ENCODE data around the gene MICAL1. TPM values are rescaled to one million over a fixed set of nuclear protein-coding genes. Genes with fewer than 3 reads are reported as not detected.
"Not testable (repeated sequence)": the region's sequence is repeated elsewhere in the genome, so short reads cannot be mapped to it uniquely, and the experiment has no call there.

MICAL1 gene
- total RNA-seq, 5 donors from 2014 or later (not counting 1 experiment from before 2014, with no cell fraction given) = 81.9 to 108 (median 89.5) TPM

DNA sequence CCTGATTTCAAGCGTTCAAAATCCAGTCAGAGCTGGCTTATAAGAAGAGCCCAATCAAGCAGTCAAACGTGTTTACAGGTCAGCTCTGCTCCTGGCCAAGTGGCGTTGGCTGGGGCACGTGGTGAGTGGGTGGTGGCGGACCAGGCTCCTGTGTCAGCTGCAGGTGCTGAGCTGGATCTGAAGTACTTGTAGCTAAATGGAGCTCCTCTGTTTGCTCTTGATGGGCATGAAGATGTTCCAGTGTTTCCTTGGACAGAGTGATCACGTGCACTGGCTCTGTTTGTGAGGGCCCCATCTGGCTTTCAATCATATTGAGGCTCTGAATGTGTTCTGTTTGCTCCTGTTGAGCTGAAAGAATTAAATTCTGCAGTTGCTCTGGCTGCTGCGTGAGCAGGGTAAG, 10.2 kb upstream of the MICAL1 start:
- H3K36me3 ChIP-seq (ENCODE audit: control insufficient read depth in 2 of 2, extremely low read depth in 1 of 2, insufficient read depth in 1 of 2, low read length in 1 of 2) = peaks cover 4 to 84% of the 10 kb centered on the region in 2 donors
- H3K4me3 ChIP-seq (ENCODE audit: control insufficient read depth in 1 of 2, extremely low read depth in 1 of 2, low read length in 1 of 2) = no peak overlapping the region
- Mint-ChIP-seq H3K9me3 (no peaks in the 10 kb centered on the region), H3K27ac (peak overlapping the region; percentile 59 to 62), H3K4me1 (peaks cover 44 to 62% (median 60%) of the 10 kb centered on the region in 3 donors), H3K27me3 (no peaks in the 10 kb centered on the region), H3K36me3 (peaks cover 73% of the 10 kb centered on the region), H3K4me3 (no peak overlapping the region)
- no peak for DNase-seq
- no peak overlapping the region for H3K27ac ChIP-seq (ENCODE audit: low read length)
- WGBS (ENCODE audit: insufficient coverage) = 91% methylated on average over 7 of the region's 7 CpGs
- H3K4me1 ChIP-seq (ENCODE audit: control insufficient read depth in 1 of 2, extremely low read depth in 1 of 2, insufficient read depth in 2 of 2, low read length in 2 of 2) = peaks cover 0 to 4% of the 10 kb centered on the region in 2 experiments
- no peak for ATAC-seq (replicated peaks in 1 of 4)
- H3K9me3 ChIP-seq = no peaks in the 10 kb centered on the region
- H3K27me3 ChIP-seq (replicated peaks in 1 of 2; ENCODE audit: control insufficient read depth in 2 of 2, extremely low read depth in 1 of 2, insufficient read depth in 2 of 2, low read length in 1 of 2) = no peaks in the 10 kb centered on the region
- POLR2A ChIA-PET = no interaction called here
- CTCF ChIA-PET = interaction anchor here in 1 of 2 donors (0.6 kb wide), 1 partner anchor 40 kb away, joined by 3 read pairs; no protein-coding TSS in a partner anchor

GRCh38 chr6:109461733-109462526, 6.4 kb upstream of the MICAL1 start:
- no peak overlapping the region for H3K27ac ChIP-seq (ENCODE audit: low read length)
- DNase-seq (no peak), ATAC-seq (replicated peaks in 1 of 4) (no peak)
- ChIA-PET CTCF (interaction anchor here in 1 of 2 donors (0.5 to 0.6 kb wide), 2 partner anchors 16 to 48 kb away, joined by 3 to 4 read pairs; no protein-coding TSS in a partner anchor), POLR2A (no interaction called here)
- H3K36me3 Mint-ChIP-seq = peaks cover 36% of the 10 kb centered on the region
- H3K4me1 ChIP-seq (ENCODE audit: control insufficient read depth in 1 of 2, extremely low read depth in 1 of 2, insufficient read depth in 2 of 2, low read length in 2 of 2) = peaks cover 13 to 27% of the 10 kb centered on the region in 2 experiments
- H3K27ac Mint-ChIP-seq = peak overlapping the region; percentile 66 to 68
- no CpG with 5 or more reads among the region's 1 CpG for WGBS (ENCODE audit: insufficient coverage)
- H3K9me3 Mint-ChIP-seq = no peaks in the 10 kb centered on the region
- peaks cover 3 to 49% of the 10 kb centered on the region in 2 donors for H3K36me3 ChIP-seq (ENCODE audit: control insufficient read depth in 2 of 2, extremely low read depth in 1 of 2, insufficient read depth in 1 of 2, low read length in 1 of 2)
- no peak overlapping the region for H3K4me3 Mint-ChIP-seq
- H3K4me1 Mint-ChIP-seq = peaks cover 51 to 70% (median 66%) of the 10 kb centered on the region in 3 donors
- no peaks in the 10 kb centered on the region for H3K9me3 ChIP-seq
- no peaks in the 10 kb centered on the region for H3K27me3 Mint-ChIP-seq
- no peaks in the 10 kb centered on the region for H3K27me3 ChIP-seq (replicated peaks in 1 of 2; ENCODE audit: control insufficient read depth in 2 of 2, extremely low read depth in 1 of 2, insufficient read depth in 2 of 2, low read length in 1 of 2)
- no peak overlapping the region for H3K4me3 ChIP-seq (ENCODE audit: control insufficient read depth in 1 of 2, extremely low read depth in 1 of 2, low read length in 1 of 2)

GRCh38 chr6:109461205-109461604, 5.6 kb upstream of the MICAL1 start:
- DNase-seq; H3K27ac ChIP-seq (ENCODE audit: low read length); POLR2A ChIA-PET; H3K27me3 ChIP-seq (replicated peaks in 1 of 2; ENCODE audit: control insufficient read depth in 2 of 2, extremely low read depth in 1 of 2, insufficient read depth in 2 of 2, low read length in 1 of 2); H3K9me3 Mint-ChIP-seq; H3K27me3 Mint-ChIP-seq; H3K4me3 ChIP-seq (ENCODE audit: control insufficient read depth in 1 of 2, extremely low read depth in 1 of 2, low read length in 1 of 2); H3K9me3 ChIP-seq; H3K4me3 Mint-ChIP-seq; ATAC-seq (replicated peaks in 1 of 4): not testable (repeated sequence)
- Mint-ChIP-seq H3K27ac (peak overlapping the region in 1 of 2 donors; percentile 68), H3K36me3 (peaks cover 35% of the 10 kb centered on the region), H3K4me1 (peaks cover 56 to 77% (median 73%) of the 10 kb centered on the region in 3 donors)
- CTCF ChIA-PET = interaction anchor here in 1 of 2 donors (0.5 to 1.6 kb wide), 3 partner anchors 17 to 47 kb away, joined by 3 to 6 read pairs (median 4); no protein-coding TSS in a partner anchor
- Histone ChIP-seq H3K36me3 (ENCODE audit: control insufficient read depth in 2 of 2, extremely low read depth in 1 of 2, insufficient read depth in 1 of 2, low read length in 1 of 2) (peaks cover 3 to 42% of the 10 kb centered on the region in 2 donors), H3K4me1 (ENCODE audit: control insufficient read depth in 1 of 2, extremely low read depth in 1 of 2, insufficient read depth in 2 of 2, low read length in 2 of 2) (peaks cover 15 to 34% of the 10 kb centered on the region in 2 experiments)
- no CpG with 5 or more reads among the region's 1 CpG for whole genome bisulfite sequencing (ENCODE audit: insufficient coverage)

DNA sequence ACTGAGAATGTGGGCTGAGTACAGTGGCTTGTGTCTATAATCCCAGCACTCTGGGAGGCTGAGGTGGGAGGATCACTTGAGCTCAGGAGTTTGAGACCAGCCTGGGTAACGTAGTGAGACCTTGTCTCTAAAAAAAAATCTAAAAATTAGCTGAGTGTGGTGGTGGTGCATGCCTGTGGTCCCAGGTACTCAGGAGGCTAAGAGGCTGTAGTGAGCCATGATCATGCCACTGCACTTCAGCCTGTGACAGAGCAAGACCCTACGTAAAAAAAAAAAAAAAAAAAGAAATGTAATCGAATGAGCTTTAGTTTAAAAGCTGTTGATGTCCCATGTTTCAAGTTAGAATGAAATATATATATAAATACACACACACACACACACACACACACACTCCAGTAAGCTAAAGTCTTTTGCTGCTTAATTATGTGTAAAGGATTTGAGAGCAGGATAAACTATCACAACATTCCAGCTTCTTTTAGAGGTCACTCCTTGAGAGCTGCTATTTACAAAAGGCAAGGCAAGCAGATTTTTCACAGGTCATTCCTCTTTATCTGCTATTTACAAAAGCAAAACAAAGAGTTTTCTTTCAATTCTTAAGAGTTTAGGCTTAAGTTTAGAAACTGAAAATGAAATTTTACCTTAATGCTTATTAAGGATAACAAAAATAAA, 4.7 kb upstream of the MICAL1 start:
- CTCF ChIA-PET = interaction anchor here (0.6 to 1.6 kb wide), 9 partner anchors 19 to 1603 kb away, joined by 3 to 6 read pairs (median 3); no protein-coding TSS in a partner anchor
- peaks cover 26% of the 10 kb centered on the region for H3K36me3 Mint-ChIP-seq

DNA sequence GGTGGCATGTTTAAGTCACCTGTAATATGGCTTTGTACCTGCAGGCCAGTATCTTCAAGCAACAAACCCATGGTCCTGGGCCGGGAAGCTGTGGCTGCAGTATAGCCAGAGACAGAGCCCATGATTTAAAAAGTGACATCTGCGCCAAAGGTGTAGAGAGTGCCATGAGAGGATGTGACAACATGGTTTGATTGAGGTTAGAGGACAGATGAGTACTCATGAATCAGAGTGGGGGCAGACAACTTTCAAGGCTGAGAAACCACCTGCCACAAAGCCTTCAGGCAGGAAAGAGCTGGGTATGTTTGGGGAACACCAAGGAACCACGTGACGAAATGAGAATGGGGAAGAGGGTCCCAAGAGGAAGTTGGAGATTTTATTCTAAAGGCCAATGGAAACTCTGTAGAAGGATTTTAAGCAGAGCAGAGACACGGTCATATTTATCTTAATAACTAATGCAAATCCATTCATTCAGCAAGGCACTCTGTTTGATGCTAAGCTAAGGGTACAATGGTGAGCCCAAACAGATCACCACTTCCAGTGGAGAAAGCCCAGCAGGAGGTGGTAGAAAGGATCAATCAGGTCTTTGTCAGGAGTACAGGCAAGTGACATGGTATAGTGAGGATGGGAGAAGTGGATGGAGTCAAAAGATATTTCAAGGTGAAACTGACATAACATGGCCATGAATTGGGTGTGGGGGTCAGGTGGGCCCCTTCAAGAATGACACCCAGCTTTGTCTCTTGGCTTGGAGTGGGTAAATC, 3.4 kb upstream of the MICAL1 start:
- ATAC-seq (replicated peaks in 1 of 4) = peak; percentile 37 to 51 (median 39)
- H3K4me3 Mint-ChIP-seq = no peak overlapping the region
- WGBS (ENCODE audit: insufficient coverage) = 15% methylated on average over 2 of the region's 5 CpGs

More for the DNA sequence above, 4.7 kb upstream of the MICAL1 start:
- H3K27me3 ChIP-seq (replicated peaks in 1 of 2; ENCODE audit: control insufficient read depth in 2 of 2, extremely low read depth in 1 of 2, insufficient read depth in 2 of 2, low read length in 1 of 2) = no peaks in the 10 kb centered on the region
- Mint-ChIP-seq H3K4me3 (no peak overlapping the region), H3K4me1 (peaks cover 48 to 68% (median 66%) of the 10 kb centered on the region in 3 donors), H3K27me3 (no peaks in the 10 kb centered on the region), H3K9me3 (no peaks in the 10 kb centered on the region), H3K27ac (peak overlapping the region; percentile 71 to 82)
- DNase-seq (no peak), ATAC-seq (replicated peaks in 1 of 4) (no peak)
- H3K4me1 ChIP-seq (ENCODE audit: control insufficient read depth in 1 of 2, extremely low read depth in 1 of 2, insufficient read depth in 2 of 2, low read length in 2 of 2) = peaks cover 15 to 35% of the 10 kb centered on the region in 2 experiments
- no peaks in the 10 kb centered on the region for H3K9me3 ChIP-seq
- WGBS (ENCODE audit: insufficient coverage) = 100% methylated on average over 1 of the region's 3 CpGs
- POLR2A ChIA-PET = interaction anchor here (0.5 to 1.3 kb wide), 9 partner anchors 11 to 754 kb away, joined by 3 to 9 read pairs (median 3); partner anchors contain the start of gene ZBTB24 (in 2 of the 2)
- no peak overlapping the region for H3K27ac ChIP-seq (ENCODE audit: low read length)
- H3K4me3 ChIP-seq (ENCODE audit: control insufficient read depth in 1 of 2, extremely low read depth in 1 of 2, low read length in 1 of 2) = no peak overlapping the region
- H3K36me3 ChIP-seq (ENCODE audit: control insufficient read depth in 2 of 2, extremely low read depth in 1 of 2, insufficient read depth in 1 of 2, low read length in 1 of 2) = peaks cover 0 to 33% of the 10 kb centered on the region in 2 donors

More for the DNA sequence above, 3.4 kb upstream of the MICAL1 start:
- Histone ChIP-seq H3K4me1 (ENCODE audit: control insufficient read depth in 1 of 2, extremely low read depth in 1 of 2, insufficient read depth in 2 of 2, low read length in 2 of 2) (peaks cover 21 to 43% of the 10 kb centered on the region in 2 experiments), H3K9me3 (no peaks in the 10 kb centered on the region), H3K4me3 (ENCODE audit: control insufficient read depth in 1 of 2, extremely low read depth in 1 of 2, low read length in 1 of 2) (no peak overlapping the region), H3K27me3 (replicated peaks in 1 of 2; ENCODE audit: control insufficient read depth in 2 of 2, extremely low read depth in 1 of 2, insufficient read depth in 2 of 2, low read length in 1 of 2) (no peaks in the 10 kb centered on the region), H3K27ac (ENCODE audit: low read length) (peak overlapping the region; percentile 50), H3K36me3 (ENCODE audit: control insufficient read depth in 2 of 2, extremely low read depth in 1 of 2, insufficient read depth in 1 of 2, low read length in 1 of 2) (peaks cover 0 to 23% of the 10 kb centered on the region in 2 donors)
- H3K9me3 Mint-ChIP-seq = no peaks in the 10 kb centered on the region
- CTCF ChIA-PET = interaction anchor here in 1 of 2 donors (0.5 to 1.1 kb wide), 4 partner anchors 17 to 380 kb away, joined by 3 to 5 read pairs (median 4); no protein-coding TSS in a partner anchor
- peak overlapping the region; percentile 71 to 82 for H3K27ac Mint-ChIP-seq
- peak in 19 of 35 experiments; percentile 15 to 72 (median 27) for DNase-seq
- H3K36me3 Mint-ChIP-seq = peaks cover 18% of the 10 kb centered on the region
- POLR2A ChIA-PET = interaction anchor here in 1 of 2 donors (1.1 to 1.3 kb wide), 2 partner anchors 18 to 20 kb away, joined by 5 to 6 read pairs; partner anchors contain the start of genes PPIL6 and SMPD2
- H3K4me1 Mint-ChIP-seq = peaks cover 45 to 64% (median 64%) of the 10 kb centered on the region in 3 donors
- no peaks in the 10 kb centered on the region for H3K27me3 Mint-ChIP-seq

All from T-cell (primary cell).